ENCODE results near the gene DEFB124. TPM values are rescaled to one million over a fixed set of nuclear protein-coding genes. Genes with fewer than 3 reads are reported as not detected.

Gene DEFB124
- total RNA-seq, 1 experiment from 2014 or later = not detected

DNA sequence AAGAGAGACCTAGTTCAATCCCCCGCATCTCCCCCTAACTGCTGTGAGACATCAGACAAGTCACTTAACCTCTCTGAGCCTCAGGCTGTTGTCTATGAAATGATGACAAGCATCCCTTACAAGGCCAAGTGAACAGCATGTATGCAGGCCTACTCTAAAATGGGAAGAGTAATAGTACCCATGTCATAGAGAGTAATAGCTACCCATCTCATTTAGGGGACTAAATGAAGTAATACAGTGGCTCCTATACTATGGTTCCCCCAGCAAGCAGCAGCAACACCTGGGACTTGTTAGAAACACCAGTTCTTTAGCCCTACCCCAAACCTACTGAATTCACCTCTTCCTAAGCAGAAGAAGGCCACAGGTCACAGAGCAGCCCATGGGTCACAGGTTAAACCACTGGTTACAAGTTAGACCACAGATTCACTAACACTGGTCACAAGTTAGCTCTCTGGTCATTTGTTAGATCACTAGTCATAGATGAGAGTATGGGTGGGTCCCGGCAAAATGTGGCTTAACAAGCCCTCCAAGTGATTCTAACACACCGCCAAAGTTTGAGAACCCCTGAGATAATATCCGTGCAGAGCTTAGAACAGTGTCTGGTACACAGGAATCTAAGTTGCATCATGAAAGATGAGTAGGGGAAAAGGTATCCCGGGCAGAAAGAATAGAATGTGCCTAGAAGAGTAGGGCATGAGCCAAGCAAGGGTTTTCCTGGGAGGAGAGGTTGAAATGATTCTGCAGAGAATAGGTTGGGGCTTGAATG is 1.4 kb downstream of the DEFB124 start:
- peaks cover 56% of the 10 kb centered on the region for H3K27me3 Mint-ChIP-seq (ENCODE audit: low read depth)
- POLR2A ChIA-PET = no interaction called here
- CTCF ChIA-PET = interaction anchor here (0.9 kb wide), 1 partner anchor 41 kb away, joined by 3 read pairs; the partner anchor contains the start of gene HM13
- H3K27ac Mint-ChIP-seq = no peak overlapping the region
- ATAC-seq (no peak), DNase-seq (ENCODE audit: low spot score) (no peak)
- H3K4me1 Mint-ChIP-seq = no peaks in the 10 kb centered on the region
- peaks cover 39% of the 10 kb centered on the region for H3K9me3 Mint-ChIP-seq
- H3K4me3 Mint-ChIP-seq = no peak overlapping the region
- H3K36me3 Mint-ChIP-seq = peaks cover 38% of the 10 kb centered on the region
- TF ChIP-seq ZNF317 (CRISPR knock-in tag; IDR thresholded peaks at IDR 0.05; ENCODE audit: borderline replicate concordance, low read depth) (no peak), ETV6 (CRISPR knock-in tag; IDR thresholded peaks at IDR 0.05) (no peak), ZNF121 (CRISPR knock-in tag; IDR thresholded peaks at IDR 0.05) (no peak), TCF7 (CRISPR knock-in tag; IDR thresholded peaks at IDR 0.05; ENCODE audit: low read depth) (no peak), ZNF138 (CRISPR knock-in tag; conservative IDR thresholded peaks at IDR 0.05) (no peak), JUN (CRISPR knock-in tag; IDR thresholded peaks at IDR 0.05) (no peak), ZNF263 (CRISPR knock-in tag; IDR thresholded peaks at IDR 0.05; ENCODE audit: low read depth) (no peak), FOXK1 (CRISPR knock-in tag; IDR thresholded peaks at IDR 0.05) (no peak), TEAD1 (CRISPR knock-in tag; IDR thresholded peaks at IDR 0.05) (no peak)
- TF ChIP-seq, protein P1, sequence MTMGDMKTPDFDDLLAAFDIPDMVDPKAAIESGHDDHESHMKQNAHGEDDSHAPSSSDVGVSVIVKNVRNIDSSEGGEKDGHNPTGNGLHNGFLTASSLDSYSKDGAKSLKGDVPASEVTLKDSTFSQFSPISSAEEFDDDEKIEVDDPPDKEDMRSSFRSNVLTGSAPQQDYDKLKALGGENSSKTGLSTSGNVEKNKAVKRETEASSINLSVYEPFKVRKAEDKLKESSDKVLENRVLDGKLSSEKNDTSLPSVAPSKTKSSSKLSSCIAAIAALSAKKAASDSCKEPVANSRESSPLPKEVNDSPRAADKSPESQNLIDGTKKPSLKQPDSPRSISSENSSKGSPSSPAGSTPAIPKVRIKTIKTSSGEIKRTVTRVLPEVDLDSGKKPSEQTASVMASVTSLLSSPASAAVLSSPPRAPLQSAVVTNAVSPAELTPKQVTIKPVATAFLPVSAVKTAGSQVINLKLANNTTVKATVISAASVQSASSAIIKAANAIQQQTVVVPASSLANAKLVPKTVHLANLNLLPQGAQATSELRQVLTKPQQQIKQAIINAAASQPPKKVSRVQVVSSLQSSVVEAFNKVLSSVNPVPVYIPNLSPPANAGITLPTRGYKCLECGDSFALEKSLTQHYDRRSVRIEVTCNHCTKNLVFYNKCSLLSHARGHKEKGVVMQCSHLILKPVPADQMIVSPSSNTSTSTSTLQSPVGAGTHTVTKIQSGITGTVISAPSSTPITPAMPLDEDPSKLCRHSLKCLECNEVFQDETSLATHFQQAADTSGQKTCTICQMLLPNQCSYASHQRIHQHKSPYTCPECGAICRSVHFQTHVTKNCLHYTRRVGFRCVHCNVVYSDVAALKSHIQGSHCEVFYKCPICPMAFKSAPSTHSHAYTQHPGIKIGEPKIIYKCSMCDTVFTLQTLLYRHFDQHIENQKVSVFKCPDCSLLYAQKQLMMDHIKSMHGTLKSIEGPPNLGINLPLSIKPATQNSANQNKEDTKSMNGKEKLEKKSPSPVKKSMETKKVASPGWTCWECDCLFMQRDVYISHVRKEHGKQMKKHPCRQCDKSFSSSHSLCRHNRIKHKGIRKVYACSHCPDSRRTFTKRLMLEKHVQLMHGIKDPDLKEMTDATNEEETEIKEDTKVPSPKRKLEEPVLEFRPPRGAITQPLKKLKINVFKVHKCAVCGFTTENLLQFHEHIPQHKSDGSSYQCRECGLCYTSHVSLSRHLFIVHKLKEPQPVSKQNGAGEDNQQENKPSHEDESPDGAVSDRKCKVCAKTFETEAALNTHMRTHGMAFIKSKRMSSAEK (CRISPR knock-in tag; IDR thresholded peaks at IDR 0.05; ENCODE audit: borderline replicate concordance) = no peak
- TF ChIP-seq, protein P2, sequence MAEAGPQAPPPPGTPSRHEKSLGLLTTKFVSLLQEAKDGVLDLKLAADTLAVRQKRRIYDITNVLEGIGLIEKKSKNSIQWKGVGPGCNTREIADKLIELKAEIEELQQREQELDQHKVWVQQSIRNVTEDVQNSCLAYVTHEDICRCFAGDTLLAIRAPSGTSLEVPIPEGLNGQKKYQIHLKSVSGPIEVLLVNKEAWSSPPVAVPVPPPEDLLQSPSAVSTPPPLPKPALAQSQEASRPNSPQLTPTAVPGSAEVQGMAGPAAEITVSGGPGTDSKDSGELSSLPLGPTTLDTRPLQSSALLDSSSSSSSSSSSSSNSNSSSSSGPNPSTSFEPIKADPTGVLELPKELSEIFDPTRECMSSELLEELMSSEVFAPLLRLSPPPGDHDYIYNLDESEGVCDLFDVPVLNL (CRISPR knock-in tag; IDR thresholded peaks at IDR 0.05; ENCODE audit: borderline replicate concordance, low read depth) = no peak
- TF ChIP-seq, protein P3, sequence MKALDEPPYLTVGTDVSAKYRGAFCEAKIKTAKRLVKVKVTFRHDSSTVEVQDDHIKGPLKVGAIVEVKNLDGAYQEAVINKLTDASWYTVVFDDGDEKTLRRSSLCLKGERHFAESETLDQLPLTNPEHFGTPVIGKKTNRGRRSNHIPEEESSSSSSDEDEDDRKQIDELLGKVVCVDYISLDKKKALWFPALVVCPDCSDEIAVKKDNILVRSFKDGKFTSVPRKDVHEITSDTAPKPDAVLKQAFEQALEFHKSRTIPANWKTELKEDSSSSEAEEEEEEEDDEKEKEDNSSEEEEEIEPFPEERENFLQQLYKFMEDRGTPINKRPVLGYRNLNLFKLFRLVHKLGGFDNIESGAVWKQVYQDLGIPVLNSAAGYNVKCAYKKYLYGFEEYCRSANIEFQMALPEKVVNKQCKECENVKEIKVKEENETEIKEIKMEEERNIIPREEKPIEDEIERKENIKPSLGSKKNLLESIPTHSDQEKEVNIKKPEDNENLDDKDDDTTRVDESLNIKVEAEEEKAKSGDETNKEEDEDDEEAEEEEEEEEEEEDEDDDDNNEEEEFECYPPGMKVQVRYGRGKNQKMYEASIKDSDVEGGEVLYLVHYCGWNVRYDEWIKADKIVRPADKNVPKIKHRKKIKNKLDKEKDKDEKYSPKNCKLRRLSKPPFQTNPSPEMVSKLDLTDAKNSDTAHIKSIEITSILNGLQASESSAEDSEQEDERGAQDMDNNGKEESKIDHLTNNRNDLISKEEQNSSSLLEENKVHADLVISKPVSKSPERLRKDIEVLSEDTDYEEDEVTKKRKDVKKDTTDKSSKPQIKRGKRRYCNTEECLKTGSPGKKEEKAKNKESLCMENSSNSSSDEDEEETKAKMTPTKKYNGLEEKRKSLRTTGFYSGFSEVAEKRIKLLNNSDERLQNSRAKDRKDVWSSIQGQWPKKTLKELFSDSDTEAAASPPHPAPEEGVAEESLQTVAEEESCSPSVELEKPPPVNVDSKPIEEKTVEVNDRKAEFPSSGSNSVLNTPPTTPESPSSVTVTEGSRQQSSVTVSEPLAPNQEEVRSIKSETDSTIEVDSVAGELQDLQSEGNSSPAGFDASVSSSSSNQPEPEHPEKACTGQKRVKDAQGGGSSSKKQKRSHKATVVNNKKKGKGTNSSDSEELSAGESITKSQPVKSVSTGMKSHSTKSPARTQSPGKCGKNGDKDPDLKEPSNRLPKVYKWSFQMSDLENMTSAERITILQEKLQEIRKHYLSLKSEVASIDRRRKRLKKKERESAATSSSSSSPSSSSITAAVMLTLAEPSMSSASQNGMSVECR (CRISPR knock-in tag; IDR thresholded peaks at IDR 0.05; ENCODE audit: borderline replicate concordance) = no peak
- TF ChIP-seq, protein P4, sequence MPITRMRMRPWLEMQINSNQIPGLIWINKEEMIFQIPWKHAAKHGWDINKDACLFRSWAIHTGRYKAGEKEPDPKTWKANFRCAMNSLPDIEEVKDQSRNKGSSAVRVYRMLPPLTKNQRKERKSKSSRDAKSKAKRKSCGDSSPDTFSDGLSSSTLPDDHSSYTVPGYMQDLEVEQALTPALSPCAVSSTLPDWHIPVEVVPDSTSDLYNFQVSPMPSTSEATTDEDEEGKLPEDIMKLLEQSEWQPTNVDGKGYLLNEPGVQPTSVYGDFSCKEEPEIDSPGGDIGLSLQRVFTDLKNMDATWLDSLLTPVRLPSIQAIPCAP (CRISPR knock-in tag; IDR thresholded peaks at IDR 0.05) = no peak
- TF ChIP-seq, protein P5, sequence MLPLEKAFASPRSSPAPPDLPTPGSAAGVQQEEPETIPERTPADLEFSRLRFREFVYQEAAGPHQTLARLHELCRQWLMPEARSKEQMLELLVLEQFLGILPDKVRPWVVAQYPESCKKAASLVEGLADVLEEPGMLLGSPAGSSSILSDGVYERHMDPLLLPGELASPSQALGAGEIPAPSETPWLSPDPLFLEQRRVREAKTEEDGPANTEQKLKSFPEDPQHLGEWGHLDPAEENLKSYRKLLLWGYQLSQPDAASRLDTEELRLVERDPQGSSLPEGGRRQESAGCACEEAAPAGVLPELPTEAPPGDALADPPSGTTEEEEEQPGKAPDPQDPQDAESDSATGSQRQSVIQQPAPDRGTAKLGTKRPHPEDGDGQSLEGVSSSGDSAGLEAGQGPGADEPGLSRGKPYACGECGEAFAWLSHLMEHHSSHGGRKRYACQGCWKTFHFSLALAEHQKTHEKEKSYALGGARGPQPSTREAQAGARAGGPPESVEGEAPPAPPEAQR (CRISPR knock-in tag; IDR thresholded peaks at IDR 0.05) = no peak

All from WTC11 (cell line).